Fibroblast of peridontal ligament (primary cell): ENCODE results near the gene CALN1.

Source experiments
- DNase-seq: peaks from one replicate; pipeline ENCODE4 v3.0.0-alpha.2; 2010; ENCODE audit errors: extremely low read depth

Gene CALN1

DNA sequence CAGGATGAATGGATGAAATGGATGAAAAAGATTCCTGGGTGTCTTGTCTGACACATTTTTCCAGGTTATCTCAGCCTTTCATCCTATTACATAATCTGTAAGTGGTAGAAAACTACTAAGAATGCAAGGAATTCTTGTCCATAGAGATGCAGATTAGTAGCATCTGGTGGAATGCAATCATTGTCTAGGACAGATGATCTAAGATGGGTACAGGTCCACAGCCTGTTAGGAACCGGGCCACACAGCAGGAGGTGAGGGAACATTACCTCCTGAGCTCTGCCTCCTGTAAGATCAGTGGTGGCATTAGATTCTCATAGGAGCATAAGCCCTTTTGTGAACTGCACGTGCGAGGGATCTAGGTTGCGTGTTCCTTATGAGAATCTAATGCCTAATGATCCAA lies 225.0 kb downstream of the CALN1 start:
- DNase-seq: no peak

GRCh38 chr7:72183835-72184234 lies 228.3 kb downstream of the CALN1 start:
- no peak for DNase-seq

- no peak for DNase-seq
These were observed 230.1 kb downstream of the CALN1 start for GRCh38 chr7:72182036-72182435.

DNA sequence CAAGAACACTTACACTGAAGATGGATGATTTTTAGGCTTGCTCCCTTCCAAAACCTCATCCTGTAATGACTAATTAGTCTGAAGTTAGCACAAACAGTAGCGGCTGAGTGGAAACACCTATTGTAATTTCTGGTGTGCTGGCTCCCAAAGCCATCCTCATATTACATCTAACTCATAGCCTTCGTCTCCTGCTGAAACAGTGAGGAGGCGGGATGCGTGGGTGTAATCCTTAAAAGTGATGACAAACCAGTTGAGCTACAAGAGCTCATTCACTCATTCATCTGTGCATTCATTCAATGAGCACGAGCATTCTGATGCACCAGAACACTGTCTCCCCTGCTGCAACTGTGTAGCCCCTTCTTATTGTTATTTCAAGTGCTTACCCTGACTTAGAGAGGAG lies 235.3 kb downstream of the CALN1 start:
- no peak for DNase-seq

- no peak for DNase-seq
These were observed 241.7 kb downstream of the CALN1 start for GRCh38 chr7:72170475-72170874.

- no peak for DNase-seq
These were observed 248.9 kb downstream of the CALN1 start for GRCh38 chr7:72163271-72163670.

DNA sequence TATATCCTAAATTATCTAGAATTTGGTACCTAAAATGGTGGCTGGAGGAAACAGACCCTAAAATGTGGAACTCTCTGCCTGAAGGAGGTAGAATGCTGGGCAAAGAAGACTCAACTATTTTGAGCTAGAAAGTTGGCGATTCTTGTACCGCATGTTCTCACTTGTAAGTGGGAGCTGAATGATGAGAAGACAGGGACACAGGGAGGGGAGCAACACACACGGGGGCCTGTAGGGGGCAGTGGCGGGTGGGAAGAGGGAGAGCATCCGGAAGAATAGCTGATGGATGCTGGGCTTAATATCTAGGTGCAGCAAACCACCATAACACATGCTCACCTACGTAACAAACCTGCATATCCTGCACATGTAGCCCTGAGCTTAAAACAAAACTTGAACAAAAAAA lies 250.6 kb downstream of the CALN1 start:
- no peak for DNase-seq

GRCh38 chr7:72159911-72160310 lies 252.2 kb downstream of the CALN1 start:
- DNase-seq: no peak

DNA sequence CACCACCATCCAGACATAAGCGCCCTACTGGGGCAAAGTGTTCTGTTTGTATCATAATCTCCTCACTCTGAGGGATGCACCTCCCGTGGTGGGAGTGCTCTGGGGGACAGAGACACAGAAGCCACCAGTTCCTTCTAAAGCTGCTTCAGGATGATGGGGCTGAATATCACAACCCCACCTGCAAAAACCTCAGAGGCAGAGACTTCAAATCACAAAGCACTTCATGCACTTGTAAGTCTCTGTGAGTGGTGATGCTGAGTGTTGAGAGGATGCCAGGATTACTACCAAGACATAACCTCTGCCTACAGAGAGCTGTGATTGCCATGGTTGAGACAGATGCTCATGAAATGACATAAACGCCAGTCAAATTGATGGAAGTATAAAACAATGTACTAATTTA lies 255.5 kb downstream of the CALN1 start:
- no peak for DNase-seq

DNA sequence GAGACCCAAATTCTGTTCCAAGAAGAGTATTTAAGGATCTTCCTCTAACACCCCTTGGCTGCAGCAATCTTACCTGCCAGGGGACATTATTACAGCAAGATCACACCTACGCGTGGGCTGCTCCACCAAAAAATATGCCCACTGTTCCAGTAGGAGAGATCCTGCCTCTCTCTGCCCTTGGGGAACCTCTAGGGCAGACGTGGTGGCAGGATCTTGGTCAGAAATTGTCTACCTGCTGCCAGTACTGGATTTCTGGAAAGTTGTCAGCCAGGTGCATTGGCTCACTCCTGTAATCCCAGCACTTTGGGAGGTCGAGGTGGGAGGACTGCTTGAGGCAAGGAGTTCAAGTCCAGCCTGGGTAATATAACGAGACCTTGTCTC lies 259.0 kb downstream of the CALN1 start:
- no peak for DNase-seq

DNA sequence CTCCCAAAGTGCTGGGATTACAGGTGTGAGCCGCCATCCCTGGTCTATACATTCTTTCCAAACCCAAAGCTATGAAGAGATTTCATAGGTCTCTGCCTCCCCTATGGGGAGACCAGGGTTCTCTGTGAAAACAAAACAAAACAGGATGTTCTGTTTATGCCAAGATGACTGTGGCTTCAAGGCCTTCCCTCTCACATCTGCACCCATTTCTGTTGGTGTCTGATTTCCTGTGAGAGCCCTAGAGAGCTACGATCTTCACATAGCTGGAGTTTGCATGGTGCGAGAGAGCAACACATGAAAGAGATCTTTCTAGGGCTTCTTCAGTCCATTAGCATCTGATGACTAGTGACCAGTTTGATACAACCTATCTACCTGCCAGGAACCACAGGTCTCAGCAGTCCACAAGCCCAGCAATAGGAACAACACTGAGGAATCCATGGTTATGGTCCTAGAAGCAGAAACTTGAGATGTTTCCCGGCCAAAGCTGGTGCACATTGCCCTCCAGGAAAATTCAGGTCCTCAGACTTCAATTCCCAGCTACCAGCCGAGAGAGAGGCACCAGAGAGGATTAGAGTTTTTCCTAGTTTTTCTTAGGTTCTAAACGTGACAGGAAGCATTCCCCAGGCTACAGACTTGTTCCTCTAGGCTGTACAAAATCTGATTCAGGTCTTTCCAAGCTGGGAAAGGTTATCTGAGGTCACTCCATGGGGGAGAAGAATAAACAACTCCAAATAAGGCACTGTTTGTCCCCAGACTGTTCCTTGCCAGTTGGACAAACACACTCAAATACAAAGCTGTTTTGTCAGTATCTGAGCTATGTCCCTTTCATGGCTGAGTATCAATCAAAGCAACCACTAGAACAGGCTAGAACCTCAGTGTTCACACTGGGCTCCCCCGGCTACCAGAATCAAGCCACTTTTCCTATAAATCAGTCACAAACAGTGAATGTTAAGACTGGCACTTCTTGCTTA lies 259.7 kb downstream of the CALN1 start:
- DNase-seq: no peak

DNA sequence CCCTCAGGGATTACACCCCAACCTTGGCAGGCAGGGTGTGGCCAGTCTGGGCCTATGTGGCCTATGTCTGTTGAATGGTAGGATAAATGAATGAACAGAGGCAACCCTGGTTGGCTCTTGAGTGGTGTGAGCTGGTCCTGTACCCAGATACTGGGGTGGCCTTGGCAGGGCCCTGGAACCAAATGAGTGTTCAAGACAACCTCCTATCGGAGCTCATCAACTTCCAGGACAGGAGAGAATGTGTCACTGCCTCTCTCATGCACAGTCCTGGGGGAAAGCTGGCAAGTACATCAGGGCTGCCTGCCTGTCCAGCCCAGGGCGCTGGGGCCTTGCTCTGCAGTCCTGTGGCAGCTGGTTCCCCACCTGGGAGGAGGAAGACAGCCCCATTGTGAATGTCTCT lies 271.6 kb downstream of the CALN1 start:
- DNase-seq: no peak

- DNase-seq: no peak
These were observed 285.0 kb downstream of the CALN1 start for GRCh38 chr7:72127136-72127535.

DNA sequence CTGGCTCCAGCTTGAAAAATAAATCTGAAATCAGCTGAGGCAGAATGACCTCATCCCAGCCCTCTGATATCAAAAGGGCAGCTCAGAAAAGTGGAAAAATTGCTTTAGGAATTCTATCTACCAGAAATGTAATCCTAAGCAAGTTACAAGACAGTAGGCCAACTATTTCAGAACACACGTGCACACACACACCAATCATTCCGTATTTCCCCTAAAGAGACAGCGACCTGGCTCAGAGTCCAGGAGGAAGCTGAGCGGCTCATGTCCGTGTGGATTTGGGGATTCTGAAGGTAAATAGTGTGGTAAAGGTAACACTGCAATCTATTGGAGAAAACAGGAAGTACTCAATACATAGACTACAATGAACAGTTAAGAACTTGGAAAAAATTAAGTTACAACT lies 288.2 kb downstream of the CALN1 start:
- no peak for DNase-seq

GRCh38 chr7:72118366-72118765 lies 293.8 kb downstream of the CALN1 start:
- DNase-seq: no peak

DNA sequence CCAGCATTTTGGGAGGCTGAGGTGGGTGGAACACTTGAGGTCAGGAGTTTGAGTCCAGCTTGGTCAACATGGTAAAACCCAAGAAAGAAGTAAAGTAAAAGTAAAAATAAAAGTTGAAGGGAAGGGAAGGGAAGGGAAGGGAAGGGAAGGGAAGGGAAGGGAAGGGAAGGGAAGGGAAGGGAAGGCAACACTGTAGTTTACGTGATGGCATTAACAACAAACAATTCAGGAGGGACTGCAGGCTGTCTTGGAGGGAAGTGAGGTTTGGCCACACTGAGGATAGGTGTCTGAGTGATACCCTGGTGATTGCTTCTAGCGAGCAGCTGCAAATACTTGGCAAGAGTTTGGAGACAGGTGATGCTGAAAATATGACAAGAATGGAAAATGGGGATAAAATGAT lies 298.0 kb downstream of the CALN1 start:
- DNase-seq: no peak

GRCh38 chr7:72112992-72113391 lies 299.1 kb downstream of the CALN1 start:
- DNase-seq: no peak

DNA sequence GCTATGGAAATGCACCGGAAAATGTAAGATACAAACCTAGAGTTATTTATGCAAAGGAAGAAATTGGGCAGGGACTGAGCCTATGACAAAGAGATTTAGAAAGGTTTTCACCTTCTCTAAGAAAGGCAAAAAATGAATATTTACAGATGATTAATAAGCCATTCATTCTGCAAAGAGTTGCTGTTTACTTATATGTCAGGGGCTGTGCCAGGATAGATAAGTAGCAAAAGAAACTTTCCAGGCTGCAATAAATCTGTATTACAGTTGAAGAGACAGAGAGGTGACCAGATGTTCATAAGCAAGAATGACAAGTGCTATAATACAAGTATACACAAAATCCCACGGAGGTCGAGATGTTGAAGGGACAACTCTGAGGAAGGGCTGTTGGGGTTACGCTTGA lies 299.6 kb downstream of the CALN1 start:
- no peak for DNase-seq

- DNase-seq: no peak
These were observed 301.1 kb downstream of the CALN1 start for GRCh38 chr7:72111086-72111485.

DNA sequence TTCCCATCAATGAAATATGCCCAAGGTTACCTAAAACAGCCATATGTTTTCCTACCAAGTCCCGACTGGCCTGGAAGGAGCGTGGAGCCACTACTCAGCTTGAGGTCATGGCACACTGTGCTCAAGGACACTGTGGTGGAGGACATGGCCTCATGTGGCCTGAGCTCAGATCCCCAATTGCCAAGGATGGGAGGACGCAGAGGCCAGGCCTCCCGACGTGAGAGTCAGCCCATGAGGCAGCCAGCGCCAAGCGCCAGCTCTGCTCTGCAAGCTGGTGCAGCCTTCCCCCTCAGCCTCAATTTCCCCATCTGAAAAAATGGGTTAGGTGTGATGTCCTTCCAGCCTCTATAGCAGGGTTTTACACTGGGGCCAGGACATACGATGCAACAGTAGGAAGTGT lies 302.6 kb downstream of the CALN1 start:
- DNase-seq: no peak

GRCh38 chr7:72106405-72106804 lies 305.7 kb downstream of the CALN1 start:
- DNase-seq: no peak

DNA sequence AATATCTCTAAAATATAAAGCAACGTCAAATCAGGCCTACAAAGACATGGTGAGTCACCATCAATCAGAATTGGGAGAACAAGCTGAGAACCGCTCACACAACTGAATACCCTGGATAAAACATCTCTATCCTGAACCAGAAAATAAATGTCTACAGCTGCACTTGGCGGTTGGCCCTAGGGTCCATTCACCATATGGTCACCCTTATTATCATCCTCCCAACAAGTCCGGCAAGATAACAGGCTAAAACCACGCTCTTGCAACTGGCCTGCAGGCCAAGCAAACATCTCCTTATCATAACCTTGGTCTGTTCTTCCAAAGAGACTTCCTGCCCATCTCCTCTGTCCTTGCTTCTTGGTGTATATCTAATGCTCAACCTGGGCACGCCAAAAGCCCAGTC lies 310.7 kb downstream of the CALN1 start:
- DNase-seq: peak; percentile 3

DNA sequence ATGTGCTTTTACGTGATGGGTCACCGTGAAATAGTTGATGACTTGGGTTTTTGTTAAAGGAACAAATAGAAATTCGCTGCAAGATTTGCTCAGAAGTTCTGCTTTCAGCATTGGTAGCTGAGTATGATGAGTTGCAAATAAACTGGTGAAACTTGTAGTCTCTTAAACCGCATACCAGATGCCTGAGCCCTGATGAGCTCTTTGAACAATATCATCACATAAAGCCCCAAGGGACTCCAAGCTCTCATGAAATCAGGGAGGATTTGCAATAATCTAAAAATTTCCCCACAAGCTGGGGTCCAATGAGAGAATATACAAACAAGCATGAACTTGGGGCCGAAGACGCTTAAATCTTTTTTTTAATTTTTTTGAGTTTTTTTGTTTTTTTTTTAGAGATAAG lies 312.4 kb downstream of the CALN1 start:
- DNase-seq: peak; percentile 93
